ENCODE results near the gene KLK1.

KLK1 gene

DNA sequence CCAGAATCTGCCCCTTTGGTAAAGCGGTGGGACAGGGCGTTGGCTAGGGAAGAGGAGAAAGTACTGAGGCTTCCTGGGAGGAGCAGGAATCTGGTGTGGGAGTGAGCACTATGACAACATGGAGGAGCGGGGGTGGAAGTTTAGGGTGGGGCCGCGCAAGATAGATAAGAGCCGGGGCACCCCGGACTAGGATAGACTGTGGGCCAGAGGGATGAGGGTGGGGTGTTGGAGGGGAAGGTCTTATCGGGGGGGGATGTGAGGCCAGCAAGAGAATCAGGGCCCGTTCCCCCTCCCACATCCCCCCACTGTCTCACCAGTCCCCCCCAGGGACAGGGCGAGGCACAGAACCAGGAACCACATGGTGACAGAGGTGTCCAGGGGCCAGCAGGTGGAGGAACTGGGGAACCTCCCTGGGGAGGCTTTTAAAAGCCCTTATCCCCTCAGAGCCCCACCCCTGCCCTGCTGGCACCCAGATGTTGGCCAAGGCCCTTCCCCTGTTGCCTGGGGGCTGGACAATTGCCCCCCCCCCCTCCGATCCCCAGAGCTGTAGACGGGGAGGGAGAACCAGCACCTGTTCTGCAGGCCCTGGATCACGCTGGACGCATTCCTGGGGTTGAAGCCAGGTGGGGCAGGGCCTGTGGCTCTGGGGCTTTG, at the start of gene KLK1:
TSS of gene KLK1 (minus strand) at position 399 of the 654 bp plus-strand sequence. CDS start at position 360, 39 bp downstream.
- H3K4me3 ChIP-seq (ENCODE audit: low read length) = no peak within 1 kb of the TSS
- no peak for DNase-seq (ENCODE audit: low read depth)
- TF ChIP-seq, protein P1, sequence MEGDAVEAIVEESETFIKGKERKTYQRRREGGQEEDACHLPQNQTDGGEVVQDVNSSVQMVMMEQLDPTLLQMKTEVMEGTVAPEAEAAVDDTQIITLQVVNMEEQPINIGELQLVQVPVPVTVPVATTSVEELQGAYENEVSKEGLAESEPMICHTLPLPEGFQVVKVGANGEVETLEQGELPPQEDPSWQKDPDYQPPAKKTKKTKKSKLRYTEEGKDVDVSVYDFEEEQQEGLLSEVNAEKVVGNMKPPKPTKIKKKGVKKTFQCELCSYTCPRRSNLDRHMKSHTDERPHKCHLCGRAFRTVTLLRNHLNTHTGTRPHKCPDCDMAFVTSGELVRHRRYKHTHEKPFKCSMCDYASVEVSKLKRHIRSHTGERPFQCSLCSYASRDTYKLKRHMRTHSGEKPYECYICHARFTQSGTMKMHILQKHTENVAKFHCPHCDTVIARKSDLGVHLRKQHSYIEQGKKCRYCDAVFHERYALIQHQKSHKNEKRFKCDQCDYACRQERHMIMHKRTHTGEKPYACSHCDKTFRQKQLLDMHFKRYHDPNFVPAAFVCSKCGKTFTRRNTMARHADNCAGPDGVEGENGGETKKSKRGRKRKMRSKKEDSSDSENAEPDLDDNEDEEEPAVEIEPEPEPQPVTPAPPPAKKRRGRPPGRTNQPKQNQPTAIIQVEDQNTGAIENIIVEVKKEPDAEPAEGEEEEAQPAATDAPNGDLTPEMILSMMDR (conservative IDR thresholded peaks at IDR 0.05; ENCODE audit: low read length) = no peak

DNA sequence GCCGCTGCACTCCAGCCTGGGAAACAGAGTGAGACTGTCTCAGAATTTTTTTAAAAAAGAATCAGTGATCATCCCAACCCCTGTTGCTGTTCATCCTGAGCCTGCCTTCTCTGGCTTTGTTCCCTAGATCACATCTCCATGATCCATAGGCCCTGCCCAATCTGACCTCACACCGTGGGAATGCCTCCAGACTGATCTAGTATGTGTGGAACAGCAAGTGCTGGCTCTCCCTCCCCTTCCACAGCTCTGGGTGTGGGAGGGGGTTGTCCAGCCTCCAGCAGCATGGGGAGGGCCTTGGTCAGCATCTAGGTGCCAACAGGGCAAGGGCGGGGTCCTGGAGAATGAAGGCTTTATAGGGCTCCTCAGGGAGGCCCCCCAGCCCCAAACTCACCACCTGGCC, 49.5 kb upstream of the KLK1 start, which contains the start of gene KLK2:
TSS of gene KLK2 (plus strand) at position 384 of the 400 bp plus-strand sequence. CDS start 35 bp downstream, outside the sequence.
- TF ChIP-seq, protein P1 (conservative IDR thresholded peaks at IDR 0.05; ENCODE audit: low read length) = no peak
- no peak for DNase-seq (ENCODE audit: low read depth)
- H3K4me3 ChIP-seq (ENCODE audit: low read length) = no peak within 1 kb of the TSS

DNA sequence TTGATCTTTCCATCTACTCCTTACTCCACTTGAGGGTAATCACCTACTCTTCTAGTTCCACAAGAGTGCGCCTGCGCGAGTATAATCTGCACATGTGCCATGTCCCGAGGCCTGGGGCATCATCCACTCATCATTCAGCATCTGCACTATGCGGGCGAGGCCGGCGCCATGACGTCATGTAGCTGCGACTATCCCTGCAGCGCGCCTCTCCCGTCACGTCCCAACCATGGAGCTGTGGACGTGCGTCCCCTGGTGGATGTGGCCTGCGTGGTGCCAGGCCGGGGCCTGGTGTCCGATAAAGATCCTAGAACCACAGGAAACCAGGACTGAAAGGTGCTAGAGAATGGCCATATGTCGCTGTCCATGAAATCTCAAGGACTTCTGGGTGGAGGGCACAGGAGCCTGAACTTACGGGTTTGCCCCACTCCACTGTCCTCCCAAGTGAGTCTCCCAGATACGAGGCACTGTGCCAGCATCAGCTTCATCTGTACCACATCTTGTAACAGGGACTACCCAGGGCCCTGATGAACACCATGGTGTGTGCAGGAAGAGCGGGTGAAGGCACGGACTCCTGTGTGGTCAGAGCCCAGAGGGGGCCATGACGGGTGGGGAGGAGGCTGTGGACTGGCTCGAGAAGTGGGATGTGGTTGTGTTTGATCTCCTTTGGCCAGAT, 47.0 kb upstream of the KLK1 start:
- H3K4me3 ChIP-seq (ENCODE audit: low read length) = no peak overlapping the region
- TF ChIP-seq, protein P1 (conservative IDR thresholded peaks at IDR 0.05; ENCODE audit: low read length) = no peak
- no peak for DNase-seq (ENCODE audit: low read depth)

DNA sequence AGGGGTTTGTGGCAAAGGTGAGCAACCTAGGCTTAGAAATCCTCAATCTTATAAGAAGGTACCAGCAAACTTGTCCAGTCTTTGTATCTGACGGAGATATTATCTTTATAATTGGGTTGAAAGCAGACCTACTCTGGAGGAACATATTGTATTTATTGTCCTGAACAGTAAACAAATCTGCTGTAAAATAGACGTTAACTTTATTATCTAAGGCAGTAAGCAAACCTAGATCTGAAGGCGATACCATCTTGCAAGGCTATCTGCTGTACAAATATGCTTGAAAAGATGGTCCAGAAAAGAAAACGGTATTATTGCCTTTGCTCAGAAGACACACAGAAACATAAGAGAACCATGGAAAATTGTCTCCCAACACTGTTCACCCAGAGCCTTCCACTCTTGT, 45.9 kb upstream of the KLK1 start:
- no peak for DNase-seq (ENCODE audit: low read depth)
- TF ChIP-seq, protein P1 (conservative IDR thresholded peaks at IDR 0.05; ENCODE audit: low read length) = no peak
- H3K4me3 ChIP-seq (ENCODE audit: low read length) = no peak overlapping the region

DNA sequence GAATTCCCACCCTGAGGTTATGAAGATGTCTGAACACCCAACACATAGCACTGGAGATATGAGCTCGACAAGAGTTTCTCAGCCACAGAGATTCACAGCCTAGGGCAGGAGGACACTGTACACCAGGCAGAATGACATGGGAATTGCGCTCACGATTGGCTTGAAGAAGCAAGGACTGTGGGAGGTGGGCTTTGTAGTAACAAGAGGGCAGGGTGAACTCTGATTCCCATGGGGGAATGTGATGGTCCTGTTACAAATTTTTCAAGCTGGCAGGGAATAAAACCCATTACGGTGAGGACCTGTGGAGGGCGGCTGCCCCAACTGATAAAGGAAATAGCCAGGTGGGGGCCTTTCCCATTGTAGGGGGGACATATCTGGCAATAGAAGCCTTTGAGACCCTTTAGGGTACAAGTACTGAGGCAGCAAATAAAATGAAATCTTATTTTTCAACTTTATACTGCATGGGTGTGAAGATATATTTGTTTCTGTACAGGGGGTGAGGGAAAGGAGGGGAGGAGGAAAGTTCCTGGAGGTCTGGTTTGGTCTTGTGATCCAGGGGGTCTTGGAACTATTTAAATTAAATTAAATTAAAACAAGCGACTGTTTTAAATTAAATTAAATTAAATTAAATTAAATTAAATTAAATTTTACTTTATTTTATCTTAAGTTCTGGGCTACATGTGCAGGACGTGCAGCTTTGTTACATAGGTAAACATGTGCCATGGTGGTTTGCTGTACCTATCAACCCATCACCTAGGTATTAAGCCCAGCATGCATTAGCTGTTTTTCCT, 38.1 kb upstream of the KLK1 start:
- no peak overlapping the region for H3K4me3 ChIP-seq (ENCODE audit: low read length)
- TF ChIP-seq, protein P1 (conservative IDR thresholded peaks at IDR 0.05; ENCODE audit: low read length) = no peak
- no peak for DNase-seq (ENCODE audit: low read depth)

DNA sequence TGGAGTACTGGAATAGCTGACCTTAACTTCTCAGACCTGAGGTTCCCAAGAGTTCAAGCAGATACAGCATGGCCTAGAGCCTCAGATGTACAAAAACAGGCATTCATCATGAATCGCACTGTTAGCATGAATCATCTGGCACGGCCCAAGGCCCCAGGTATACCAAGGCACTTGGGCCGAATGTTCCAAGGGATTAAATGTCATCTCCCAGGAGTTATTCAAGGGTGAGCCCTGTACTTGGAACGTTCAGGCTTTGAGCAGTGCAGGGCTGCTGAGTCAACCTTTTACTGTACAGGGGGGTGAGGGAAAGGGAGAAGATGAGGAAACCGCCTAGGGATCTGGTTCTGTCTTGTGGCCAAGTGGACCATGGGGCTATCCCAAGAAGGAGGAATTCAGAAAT, 37.4 kb upstream of the KLK1 start:
- H3K4me3 ChIP-seq (ENCODE audit: low read length) = no peak overlapping the region
- no peak for DNase-seq (ENCODE audit: low read depth)
- TF ChIP-seq, protein P1 (conservative IDR thresholded peaks at IDR 0.05; ENCODE audit: low read length) = no peak

All from AG10803 (cell line).